ENCODE data around the gene ALDH1L1.

GRCh38 chr3:126146034-126146433 is 34.4 kb downstream of the ALDH1L1 start:
- no peak for TF ChIP-seq POLR2AphosphoS5 (IDR thresholded peaks at IDR 0.05; ENCODE audit: low read depth, low read length)
- TF ChIP-seq, protein P1, sequence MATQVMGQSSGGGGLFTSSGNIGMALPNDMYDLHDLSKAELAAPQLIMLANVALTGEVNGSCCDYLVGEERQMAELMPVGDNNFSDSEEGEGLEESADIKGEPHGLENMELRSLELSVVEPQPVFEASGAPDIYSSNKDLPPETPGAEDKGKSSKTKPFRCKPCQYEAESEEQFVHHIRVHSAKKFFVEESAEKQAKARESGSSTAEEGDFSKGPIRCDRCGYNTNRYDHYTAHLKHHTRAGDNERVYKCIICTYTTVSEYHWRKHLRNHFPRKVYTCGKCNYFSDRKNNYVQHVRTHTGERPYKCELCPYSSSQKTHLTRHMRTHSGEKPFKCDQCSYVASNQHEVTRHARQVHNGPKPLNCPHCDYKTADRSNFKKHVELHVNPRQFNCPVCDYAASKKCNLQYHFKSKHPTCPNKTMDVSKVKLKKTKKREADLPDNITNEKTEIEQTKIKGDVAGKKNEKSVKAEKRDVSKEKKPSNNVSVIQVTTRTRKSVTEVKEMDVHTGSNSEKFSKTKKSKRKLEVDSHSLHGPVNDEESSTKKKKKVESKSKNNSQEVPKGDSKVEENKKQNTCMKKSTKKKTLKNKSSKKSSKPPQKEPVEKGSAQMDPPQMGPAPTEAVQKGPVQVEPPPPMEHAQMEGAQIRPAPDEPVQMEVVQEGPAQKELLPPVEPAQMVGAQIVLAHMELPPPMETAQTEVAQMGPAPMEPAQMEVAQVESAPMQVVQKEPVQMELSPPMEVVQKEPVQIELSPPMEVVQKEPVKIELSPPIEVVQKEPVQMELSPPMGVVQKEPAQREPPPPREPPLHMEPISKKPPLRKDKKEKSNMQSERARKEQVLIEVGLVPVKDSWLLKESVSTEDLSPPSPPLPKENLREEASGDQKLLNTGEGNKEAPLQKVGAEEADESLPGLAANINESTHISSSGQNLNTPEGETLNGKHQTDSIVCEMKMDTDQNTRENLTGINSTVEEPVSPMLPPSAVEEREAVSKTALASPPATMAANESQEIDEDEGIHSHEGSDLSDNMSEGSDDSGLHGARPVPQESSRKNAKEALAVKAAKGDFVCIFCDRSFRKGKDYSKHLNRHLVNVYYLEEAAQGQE (IDR thresholded peaks at IDR 0.05; ENCODE audit: insufficient read depth in 1 of 2, low read depth in 2 of 2, low read length in 2 of 2): no peak

Measured in PFSK-1 (cell line).